Aorta (tissue), 4 donors: ENCODE results near the gene EIF4G2. TPM values are rescaled to one million over a fixed set of nuclear protein-coding genes. Genes with fewer than 3 reads are reported as not detected.

Source experiments
- polyA plus RNA-seq, 2 donors: library from polyadenylated mRNA; stranded (reverse); fragments of 200-250 nt; gene quantifications; one replicate each; pipeline ENCODE4 v1.2.3, GENCODE V29; 2013
- total RNA-seq, 2 donors: library from RNA; stranded (reverse); fragmentation: NEBNext Ultra II Directional; extraction: Animal tissue kit (Norgen Biotek cat#: 25700); gene quantifications; one replicate each; pipeline ENCODE4 v1.2.1, GENCODE V29; 2021
- donor health status: healthy with polysubstance abuse.
- donor health status: Bipolar disorder and iron deficiency.
- donor health status: DM: no; HTN: no; CAD: no.
- donor health status: DM: yes; HTN: yes; CAD: no.

The EIF4G2 gene
- total and polyA plus RNA-seq, 4 donors = 265 to 752 (median 442) TPM

Other genes with a start within 250 kb of the EIF4G2 start
- gene LYVE1, start 240.3 kb downstream of the EIF4G2 start, total RNA-seq = 100 to 1,000 TPM; 165 to 179 TPM
- 10 to 100 TPM; 11.8 to 28.2 TPM for gene LYVE1, start 240.3 kb downstream of the EIF4G2 start, polyA plus RNA-seq
- gene IRAG1, start 115.2 kb downstream of the EIF4G2 start, total RNA-seq = 100 to 1,000 TPM; 189 to 518 TPM
- gene IRAG1, start 115.2 kb downstream of the EIF4G2 start, polyA plus RNA-seq = 100 to 1,000 TPM in 1 of 2 donors, 10 to 100 TPM in 1; 92.3 to 135 TPM
- gene CTR9, start 57.7 kb downstream of the EIF4G2 start, total RNA-seq = 10 to 100 TPM; 29.7 to 32.2 TPM
- 10 to 100 TPM; 10.8 to 12.6 TPM for gene CTR9, start 57.7 kb downstream of the EIF4G2 start, polyA plus RNA-seq
- gene ZBED5, start 49.1 kb upstream of the EIF4G2 start, total RNA-seq = 10 to 100 TPM; 48.4 to 63.8 TPM
- gene ZBED5, start 49.1 kb upstream of the EIF4G2 start, polyA plus RNA-seq = 10 to 100 TPM; 16.5 to 58.8 TPM